ENCODE data around the gene AFMID. TPM values are rescaled to one million over a fixed set of nuclear protein-coding genes. Genes with fewer than 3 reads are reported as not detected.

The AFMID gene
- total and polyA plus RNA-seq, 9 of the 15 experiments (the other 6 are each of a cell fraction or from before 2014, with no cell fraction given), result 62.1 to 188 (median 74.4) TPM

GRCh38 chr17:78174870-78175642, 12.1 kb upstream of the AFMID start (continued):
- TF ChIP-seq ZBTB49 (CRISPR knock-in tag; IDR thresholded peaks at IDR 0.05; ENCODE audit: borderline replicate concordance), result no peak
- TF ChIP-seq RBFOX2 (IDR thresholded peaks at IDR 0.05; ENCODE audit: low read depth, low read length), result peak; percentile 65
- TF ChIP-seq POLR2A (conservative IDR thresholded peaks at IDR 0.05), result no peak
- no peak for TF ChIP-seq PPARD (CRISPR knock-in tag; IDR thresholded peaks at IDR 0.05)
- no peak for TF ChIP-seq GATAD2A (IDR thresholded peaks at IDR 0.05)
- TF ChIP-seq FOXP4 (CRISPR knock-in tag; IDR thresholded peaks at IDR 0.05; ENCODE audit: borderline replicate concordance), result 0 out of 2 replicates have a peak, but pooled peaks have one; percentile 34
- TF ChIP-seq IRF9 (tag; IDR thresholded peaks at IDR 0.05), result no peak
- no peak for TF ChIP-seq ZKSCAN8 (CRISPR knock-in tag; IDR thresholded peaks at IDR 0.05)
- peak; percentile 18 for TF ChIP-seq FIP1L1 (IDR thresholded peaks at IDR 0.05; ENCODE audit: low read depth, low read length, poor library complexity, severe bottlenecking)
- TF ChIP-seq SMARCA4 (IDR thresholded peaks at IDR 0.05), result no peak
- TF ChIP-seq ARID4B (CRISPR knock-in tag; IDR thresholded peaks at IDR 0.05), result no peak
